Measurements from ENCODE around the gene SEMA5A.

GRCh38 chr5:9430306-9430705 lies 115.6 kb downstream of the SEMA5A start:
- TF ChIP-seq CTCF (IDR thresholded peaks at IDR 0.05) = no peak
- TF ChIP-seq EZH2 (IDR thresholded peaks at IDR 0.05) = no peak
